GM19463 (cell line): ENCODE measurements around the gene ATP2B2.

ENCODE experiments used
- ATAC-seq: cut with Tn5 transposase; IDR thresholded peaks from one replicate; pipeline ENCODE4 v1.9.1; 2021; ENCODE audit warnings: mild to moderate bottlenecking, moderate library complexity; ENCODE audit not compliant: unreplicated experiment

The ATP2B2 gene

GRCh38 chr3:10368512-10368911 lies 136.9 kb downstream of the ATP2B2 start:
- ATAC-seq: no peak

- ATAC-seq: no peak
These were observed 137.9 kb downstream of the ATP2B2 start for GRCh38 chr3:10367506-10367905.

- ATAC-seq: no peak
These were observed 138.7 kb downstream of the ATP2B2 start for GRCh38 chr3:10366651-10367101.

GRCh38 chr3:10365791-10366190 lies 139.6 kb downstream of the ATP2B2 start:
- no peak for ATAC-seq

GRCh38 chr3:10365316-10365715 lies 140.1 kb downstream of the ATP2B2 start:
- ATAC-seq: no peak

GRCh38 chr3:10364806-10365205 lies 140.6 kb downstream of the ATP2B2 start:
- no peak for ATAC-seq

- ATAC-seq: no peak
These were observed 141.5 kb downstream of the ATP2B2 start for GRCh38 chr3:10363935-10364334.

- ATAC-seq: no peak
These were observed 144.0 kb downstream of the ATP2B2 start for GRCh38 chr3:10361375-10361774.

GRCh38 chr3:10360478-10360877 lies 144.9 kb downstream of the ATP2B2 start:
- ATAC-seq: no peak

- ATAC-seq: no peak
These were observed 145.6 kb downstream of the ATP2B2 start for GRCh38 chr3:10359761-10360161.

- ATAC-seq: no peak
These were observed 146.9 kb downstream of the ATP2B2 start for GRCh38 chr3:10358309-10358980.

GRCh38 chr3:10357592-10358308 lies 147.6 kb downstream of the ATP2B2 start:
- ATAC-seq: peak; percentile 88

- ATAC-seq: no peak
These were observed 148.3 kb downstream of the ATP2B2 start for GRCh38 chr3:10357095-10357494.

GRCh38 chr3:10356461-10356981 lies 148.9 kb downstream of the ATP2B2 start:
- no peak for ATAC-seq

- ATAC-seq: no peak
These were observed 150.9 kb downstream of the ATP2B2 start for GRCh38 chr3:10354361-10355015.

- no peak for ATAC-seq
These were observed 151.6 kb downstream of the ATP2B2 start for GRCh38 chr3:10353661-10354360.

GRCh38 chr3:10353160-10353559 lies 152.2 kb downstream of the ATP2B2 start:
- ATAC-seq: no peak

GRCh38 chr3:10352146-10352911 lies 153.1 kb downstream of the ATP2B2 start:
- no peak for ATAC-seq

- ATAC-seq: no peak
These were observed 154.2 kb downstream of the ATP2B2 start for GRCh38 chr3:10351013-10351735.
